ENCODE measurements around the gene SLC5A6. TPM values are rescaled to one million over a fixed set of nuclear protein-coding genes. Genes with fewer than 3 reads are reported as not detected.

The SLC5A6 gene
- total RNA-seq, 1 donor from 2014 or later, result 85.7 TPM

DNA sequence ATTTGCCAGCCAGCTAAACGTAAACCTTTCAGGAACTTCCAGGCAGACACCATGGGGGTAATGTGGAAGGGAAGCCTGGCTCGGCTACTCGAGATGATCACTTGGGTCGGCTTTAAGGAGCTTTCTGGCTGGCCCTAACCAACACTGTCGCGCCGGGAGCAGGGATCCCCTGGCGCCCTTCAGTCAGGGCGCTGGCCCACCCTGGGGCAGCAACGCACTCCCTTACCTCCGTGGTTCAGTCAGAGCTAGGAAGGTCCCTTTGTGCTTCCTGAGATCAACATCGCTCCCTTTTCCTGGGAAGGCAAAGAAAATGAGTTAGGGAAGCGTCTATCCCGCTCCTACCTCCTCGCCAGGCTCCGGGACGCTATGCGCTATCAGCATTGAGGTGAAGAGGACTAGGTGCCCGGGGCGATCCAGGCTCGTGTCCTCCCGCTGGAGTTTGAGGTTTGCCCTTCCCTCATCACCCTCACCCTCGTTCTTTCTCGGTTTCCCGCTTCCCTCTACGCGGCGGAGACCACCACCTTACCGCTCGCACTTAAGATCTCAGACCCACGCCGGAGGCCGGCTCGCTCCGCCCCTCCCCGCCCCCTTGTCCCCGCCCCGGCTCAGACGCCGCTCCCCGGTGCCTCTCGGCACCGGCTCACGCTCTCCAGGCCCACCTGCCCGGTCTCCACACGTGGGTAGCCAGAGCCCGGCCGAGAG is 676 bp downstream of the SLC5A6 start:
- Histone ChIP-seq H3K27me3 (no peaks in the 10 kb centered on the region), H3K36me3 (peaks cover 8 to 35% of the 10 kb centered on the region in 2 donors), H3K27ac (peak overlapping the region; percentile 94 to 98), H3K9me3 (no peaks in the 10 kb centered on the region), H3K4me3 (peak overlapping the region; percentile 72 to 77), H3K4me1 (peaks cover 6 to 14% of the 10 kb centered on the region in 2 donors)
- intact Hi-C loops (cut with DNase I), result loop anchor here (5.0 to 10.0 kb wide), 4 partner anchors 143 to 1537 kb away; partner anchors contain the start of genes DTNB, GTF3C2, MAPRE3 and SLC35F6
- no peak for DNase-seq (ENCODE audit: low spot score in 2 of 2)
- TF ChIP-seq, protein P1, sequence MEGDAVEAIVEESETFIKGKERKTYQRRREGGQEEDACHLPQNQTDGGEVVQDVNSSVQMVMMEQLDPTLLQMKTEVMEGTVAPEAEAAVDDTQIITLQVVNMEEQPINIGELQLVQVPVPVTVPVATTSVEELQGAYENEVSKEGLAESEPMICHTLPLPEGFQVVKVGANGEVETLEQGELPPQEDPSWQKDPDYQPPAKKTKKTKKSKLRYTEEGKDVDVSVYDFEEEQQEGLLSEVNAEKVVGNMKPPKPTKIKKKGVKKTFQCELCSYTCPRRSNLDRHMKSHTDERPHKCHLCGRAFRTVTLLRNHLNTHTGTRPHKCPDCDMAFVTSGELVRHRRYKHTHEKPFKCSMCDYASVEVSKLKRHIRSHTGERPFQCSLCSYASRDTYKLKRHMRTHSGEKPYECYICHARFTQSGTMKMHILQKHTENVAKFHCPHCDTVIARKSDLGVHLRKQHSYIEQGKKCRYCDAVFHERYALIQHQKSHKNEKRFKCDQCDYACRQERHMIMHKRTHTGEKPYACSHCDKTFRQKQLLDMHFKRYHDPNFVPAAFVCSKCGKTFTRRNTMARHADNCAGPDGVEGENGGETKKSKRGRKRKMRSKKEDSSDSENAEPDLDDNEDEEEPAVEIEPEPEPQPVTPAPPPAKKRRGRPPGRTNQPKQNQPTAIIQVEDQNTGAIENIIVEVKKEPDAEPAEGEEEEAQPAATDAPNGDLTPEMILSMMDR (IDR thresholded peaks at IDR 0.05), result no peak

DNA sequence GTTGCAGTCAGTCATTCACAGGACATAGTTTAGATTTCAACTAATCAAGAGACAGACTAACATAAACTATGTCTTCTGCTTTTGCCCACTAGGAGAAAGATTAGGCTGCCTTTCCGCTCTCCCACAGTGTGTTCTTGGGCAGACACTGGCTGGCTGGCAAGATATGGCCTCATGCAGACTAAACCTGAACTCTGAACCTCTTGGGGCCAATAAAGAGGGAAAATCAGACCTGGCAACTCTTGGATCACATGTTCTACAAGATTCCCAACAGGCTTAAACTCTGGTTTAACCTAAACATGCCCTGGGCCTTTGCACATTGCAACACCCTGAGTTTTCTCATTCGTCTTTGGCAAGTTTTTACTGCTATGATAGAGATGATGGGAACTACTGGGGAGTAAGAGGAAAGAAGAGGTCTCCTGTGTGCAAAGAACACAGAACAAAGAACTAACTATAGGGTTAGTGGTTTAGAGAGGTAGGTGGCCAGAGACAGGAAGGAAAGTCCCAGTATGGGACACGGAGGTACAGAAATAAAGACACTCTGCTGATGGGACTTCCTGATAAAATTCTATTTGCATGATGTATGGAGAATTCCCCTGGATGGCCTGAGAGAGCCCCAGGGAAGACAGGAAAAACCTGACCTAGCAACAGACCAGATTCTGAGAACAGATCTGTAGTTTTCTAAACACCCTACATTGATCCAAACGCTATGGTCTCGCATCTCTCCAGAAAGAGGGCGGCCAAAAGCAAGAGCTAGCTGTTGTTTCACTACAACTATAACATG is 2.3 kb downstream of the SLC5A6 start:
- no peak for DNase-seq (ENCODE audit: low spot score in 2 of 2)
- no peak overlapping the region for H3K27ac ChIP-seq
- peaks cover 6 to 14% of the 10 kb centered on the region in 2 donors for H3K4me1 ChIP-seq
- no peak overlapping the region for H3K4me3 ChIP-seq
- TF ChIP-seq, protein P1 (IDR thresholded peaks at IDR 0.05), result no peak
- no peaks in the 10 kb centered on the region for H3K9me3 ChIP-seq
- intact Hi-C loops (cut with DNase I), result loop anchor here (5.0 to 10.0 kb wide), 4 partner anchors 145 to 1535 kb away; partner anchors contain the start of genes DTNB, GTF3C2, MAPRE3 and SLC35F6
- H3K27me3 ChIP-seq, result no peaks in the 10 kb centered on the region
- peaks cover 20 to 43% of the 10 kb centered on the region in 2 donors for H3K36me3 ChIP-seq

DNA sequence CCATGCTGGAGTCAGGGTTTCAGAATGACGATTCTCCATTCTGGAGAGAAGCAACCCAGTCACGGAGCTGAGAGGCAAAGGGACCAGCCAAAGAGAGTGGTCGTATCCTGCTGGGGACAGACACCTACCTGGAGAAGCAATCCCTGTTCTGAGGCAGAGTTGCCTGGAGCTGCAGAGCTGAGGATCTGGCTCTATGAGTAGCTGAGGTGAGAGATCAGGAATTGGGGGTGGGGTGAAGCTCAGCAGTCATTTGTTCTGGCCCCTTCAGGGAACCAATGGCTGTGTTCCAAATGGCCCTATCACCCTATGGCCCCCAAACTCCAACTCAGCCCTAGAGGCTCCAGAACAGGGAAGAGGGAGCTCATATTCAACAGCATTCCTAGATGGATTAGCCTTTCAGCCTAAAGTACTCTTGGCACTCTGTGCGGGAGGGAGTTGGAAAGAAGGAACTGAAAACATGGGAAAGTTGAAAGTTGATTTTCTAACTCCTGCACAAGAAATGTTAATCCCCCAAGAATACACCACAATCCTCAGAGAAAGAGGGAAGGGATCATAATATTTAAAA is 3.5 kb downstream of the SLC5A6 start:
- peaks cover 32 to 52% of the 10 kb centered on the region in 2 donors for H3K36me3 ChIP-seq

DNA sequence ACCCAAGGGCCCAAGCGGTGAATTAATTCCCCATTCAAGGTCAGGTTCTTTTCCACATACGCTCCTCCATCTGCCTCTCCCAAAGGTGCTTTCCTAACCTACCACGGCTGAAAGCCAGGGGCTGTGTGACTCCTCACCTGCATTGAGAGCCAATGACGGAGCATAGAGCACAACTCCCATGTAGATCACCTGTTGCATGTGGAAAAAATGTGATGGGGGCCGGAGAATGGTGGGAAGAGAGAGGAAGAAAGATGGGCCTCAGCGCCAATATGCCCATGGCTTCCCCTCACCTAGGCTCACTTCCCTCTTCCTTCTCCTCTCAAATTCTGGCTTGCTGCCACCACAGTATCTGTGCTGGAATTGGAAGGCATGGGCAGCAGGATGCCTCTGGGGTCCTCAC is 5.7 kb downstream of the SLC5A6 start:
- intact Hi-C loops (cut with DNase I), result no loop called here

More for the DNA sequence above, 3.5 kb downstream of the SLC5A6 start:
- Histone ChIP-seq H3K27ac (no peak overlapping the region), H3K27me3 (no peaks in the 10 kb centered on the region), H3K4me3 (no peak overlapping the region), H3K9me3 (no peaks in the 10 kb centered on the region), H3K4me1 (peaks cover 6 to 12% of the 10 kb centered on the region in 2 donors)
- intact Hi-C loops (cut with DNase I), result no loop called here
- TF ChIP-seq, protein P1 (IDR thresholded peaks at IDR 0.05), result no peak
- no peak for DNase-seq (ENCODE audit: low spot score in 2 of 2)

DNA sequence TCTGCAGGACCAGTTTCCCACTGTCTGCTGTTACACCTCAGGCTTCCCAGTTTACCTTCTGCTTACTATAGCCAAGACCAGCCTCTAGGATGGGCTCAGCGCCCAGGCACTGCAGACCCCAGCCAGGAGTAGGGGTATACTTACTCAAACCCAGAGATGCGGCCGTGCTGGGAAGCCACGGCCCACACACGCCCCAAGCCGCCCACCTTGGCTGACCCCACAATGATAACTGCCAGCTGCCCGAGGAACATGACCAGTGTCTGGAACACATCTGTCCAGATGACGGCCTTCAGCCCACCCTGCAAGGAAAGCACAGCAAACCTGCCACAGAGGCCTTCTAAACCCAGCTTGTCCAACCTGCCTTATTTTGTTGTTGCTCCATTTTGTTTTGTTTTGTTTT is 6.9 kb downstream of the SLC5A6 start:
- H3K27me3 ChIP-seq, result no peaks in the 10 kb centered on the region
- intact Hi-C loops (cut with DNase I), result no loop called here
- H3K27ac ChIP-seq, result no peak overlapping the region
- TF ChIP-seq, protein P1 (IDR thresholded peaks at IDR 0.05), result no peak
- H3K4me1 ChIP-seq, result no peaks in the 10 kb centered on the region
- no peak for DNase-seq (ENCODE audit: low spot score in 2 of 2)
- peaks cover 46 to 74% of the 10 kb centered on the region in 2 donors for H3K36me3 ChIP-seq
- H3K9me3 ChIP-seq, result no peaks in the 10 kb centered on the region
- H3K4me3 ChIP-seq, result no peak overlapping the region

More for the DNA sequence above, 5.7 kb downstream of the SLC5A6 start:
- Histone ChIP-seq H3K9me3 (no peaks in the 10 kb centered on the region), H3K36me3 (peaks cover 43 to 67% of the 10 kb centered on the region in 2 donors), H3K4me3 (no peak overlapping the region), H3K27me3 (no peaks in the 10 kb centered on the region), H3K27ac (no peak overlapping the region), H3K4me1 (peaks cover 0 to 5% of the 10 kb centered on the region in 2 donors)
- DNase-seq (ENCODE audit: low spot score in 2 of 2), result no peak
- TF ChIP-seq, protein P1 (IDR thresholded peaks at IDR 0.05), result no peak
